Ovary (tissue), 9 donors: Measurements from ENCODE around the gene PEX12. TPM values are rescaled to one million over a fixed set of nuclear protein-coding genes. Genes with fewer than 3 reads are reported as not detected.

Experiments
- DNase-seq, 5 donors: peaks; one replicate each; pipeline ENCODE4 v3.0.0-alpha.2; 2019 to 2020
- H3K27ac ChIP-seq, 2 donors: fragments of 200-600 bp; one replicate each; pipeline versions ENCODE4 v1.5.1 to v1.8.0; 2019 to 2022
- H3K27me3 ChIP-seq: fragments of 200-600 bp; one replicate; pipeline ENCODE4 v1.8.0; 2022
- H3K36me3 ChIP-seq: fragments of 200-600 bp; sonication (generic); one replicate; pipeline ENCODE4 v1.5.1; 2019
- H3K4me1 ChIP-seq: one replicate; pipeline ENCODE4 v1.8.1; 2013; ENCODE audit warnings: mild to moderate bottlenecking, moderate library complexity; ENCODE audit not compliant: insufficient read depth
- H3K4me3 ChIP-seq: fragments of 200-600 bp; sonication (generic); one replicate; pipeline ENCODE4 v1.5.1; 2017
- H3K9me3 ChIP-seq, 2 donors: fragments of 200-600 bp in 1 of 2; sonication (generic) in 1 of 2; one replicate each; pipeline versions ENCODE4 v1.5.1 to v1.8.1; 2013 to 2019; ENCODE audit warnings: mild to moderate bottlenecking in 1 of 2, moderate library complexity in 1 of 2
- EP300 ChIP-seq: sonication (generic); formaldehyde crosslinking; IDR thresholded peaks from one replicate; pipeline ENCODE4 v1.6.1; 2017; ENCODE audit warnings: antibody characterized with exemption
- POLR2A ChIP-seq: fragments of 450-650 bp; IDR thresholded peaks from one replicate; pipeline ENCODE4 v1.6.1; 2017; ENCODE audit warnings: antibody characterized with exemption, mild to moderate bottlenecking, moderate library complexity
- WGBS, 3 donors: extraction: QIAGEN DNeasy Blood & Tissue Kit in 1 of 3; methylation state at CpG; one replicate each; pipeline versions ENCODE4 v1.1.5 to v1.1.7; 2013 to 2017; 5-methylcytosine and 5-hydroxymethylcytosine counted together
- intact Hi-C, 4 donors: fragments of 100-400 bp; cut with DNase I; formaldehyde crosslinking; loops; one replicate each; pipeline versions ENCODE4 v1.11.0 to v1.15.1; 2022 to 2023
- polyA plus RNA-seq, 2 donors: library from polyadenylated mRNA; stranded (reverse); fragments of 200-250 nt in 1 of 2; fragments of 350-450 nt in 1 of 2; fragmentation: Illumina TruSeq in 1 of 2; extraction: RNeasy Lipid Tissue Mini Kit (QIAGEN cat#74804) in 1 of 2; gene quantifications; one replicate each; pipeline ENCODE4 v1.2.3, GENCODE V29; 2013 to 2014
- total RNA-seq, 7 donors: library from RNA; depleted of rRNA in 2 of 7; stranded (reverse); fragments of >200 nt in 2 of 7; fragmentation: NEBNext Ultra II Directional in 3 of 7; extraction: Animal tissue kit (Norgen Biotek cat#: 25700) in 3 of 7; gene quantifications; one replicate each; pipeline versions ENCODE4 v1.1.0 to v1.2.4, GENCODE V29; 2016 to 2023
- TF ChIP-seq, protein P1 (sequence below), 3 donors: fragments of 450-650 bp in 2 of 3; fragments of 200-600 bp in 1 of 3; IDR thresholded peaks; one replicate each; pipeline versions ENCODE4 v1.5.1 to v1.8.0; 2016 to 2022; ENCODE audit warnings: antibody characterized with exemption in 3 of 3, mild to moderate bottlenecking in 1 of 3
- donor health status: DM: no; HTN: no; CAD: no; lungs with moderate emphysema.
- donor health status: DM: no; HTN: no; CAD: no.
- donor health status: Bipolar disorder and iron deficiency.
- donor health status: DM: yes; HTN: yes; CAD: no.
- donor health status: DM: no; HTN: no; CAD: no.
- donor health status: DM: yes; HTN: yes; CAD: no.

Gene PEX12
- total and polyA plus RNA-seq, 9 donors = 4.0 to 9.8 (median 6.5) TPM

- TF ChIP-seq EP300 = no peak
- Histone ChIP-seq H3K36me3 (no peaks in the 10 kb centered on the region), H3K4me3 (no peak overlapping the region), H3K9me3 (no peaks in the 10 kb centered on the region), H3K4me1 (peaks cover 2% of the 10 kb centered on the region), H3K27me3 (no peaks in the 10 kb centered on the region), H3K27ac (no peak overlapping the region)
- intact Hi-C loops = loop anchor here in 1 of 4 donors (10.0 kb wide), 1 partner anchor 200 kb away; no protein-coding TSS in a partner anchor
- 22 to 86% (median 84%) methylated on average over 1 of the region's 1 CpG for WGBS, 3 donors
- no peak for DNase-seq
These were observed 33.2 kb downstream of the PEX12 start for GRCh38 chr17:35545150-35545549.

DNA sequence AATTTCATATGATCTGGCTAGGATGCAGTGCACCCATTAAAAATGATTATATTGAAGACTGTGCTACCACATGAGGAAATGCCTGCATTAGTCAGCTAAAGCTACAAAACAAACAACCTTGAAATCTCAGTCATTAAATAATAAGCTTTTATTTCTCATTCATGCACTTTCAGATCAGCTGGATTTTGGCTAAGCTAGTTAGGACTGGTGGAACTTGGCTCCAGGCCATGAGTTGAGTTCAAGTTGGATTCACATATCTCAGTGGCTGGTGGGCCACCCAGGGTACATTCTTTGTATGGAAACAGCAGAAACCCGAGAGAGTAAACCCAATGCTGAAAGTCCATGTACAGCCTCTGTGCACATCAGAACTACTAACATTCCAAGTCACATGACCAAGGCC, 34.5 kb downstream of the PEX12 start:
- Histone ChIP-seq H3K36me3 (no peaks in the 10 kb centered on the region), H3K9me3 (no peaks in the 10 kb centered on the region), H3K4me3 (no peak overlapping the region), H3K27me3 (no peaks in the 10 kb centered on the region), H3K4me1 (peaks cover 2% of the 10 kb centered on the region), H3K27ac (no peak overlapping the region)
- TF ChIP-seq POLR2A (no peak), EP300 (no peak)
- TF ChIP-seq, protein P1, sequence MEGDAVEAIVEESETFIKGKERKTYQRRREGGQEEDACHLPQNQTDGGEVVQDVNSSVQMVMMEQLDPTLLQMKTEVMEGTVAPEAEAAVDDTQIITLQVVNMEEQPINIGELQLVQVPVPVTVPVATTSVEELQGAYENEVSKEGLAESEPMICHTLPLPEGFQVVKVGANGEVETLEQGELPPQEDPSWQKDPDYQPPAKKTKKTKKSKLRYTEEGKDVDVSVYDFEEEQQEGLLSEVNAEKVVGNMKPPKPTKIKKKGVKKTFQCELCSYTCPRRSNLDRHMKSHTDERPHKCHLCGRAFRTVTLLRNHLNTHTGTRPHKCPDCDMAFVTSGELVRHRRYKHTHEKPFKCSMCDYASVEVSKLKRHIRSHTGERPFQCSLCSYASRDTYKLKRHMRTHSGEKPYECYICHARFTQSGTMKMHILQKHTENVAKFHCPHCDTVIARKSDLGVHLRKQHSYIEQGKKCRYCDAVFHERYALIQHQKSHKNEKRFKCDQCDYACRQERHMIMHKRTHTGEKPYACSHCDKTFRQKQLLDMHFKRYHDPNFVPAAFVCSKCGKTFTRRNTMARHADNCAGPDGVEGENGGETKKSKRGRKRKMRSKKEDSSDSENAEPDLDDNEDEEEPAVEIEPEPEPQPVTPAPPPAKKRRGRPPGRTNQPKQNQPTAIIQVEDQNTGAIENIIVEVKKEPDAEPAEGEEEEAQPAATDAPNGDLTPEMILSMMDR (IDR thresholded peaks at IDR 0.05) = no peak
- WGBS, 3 donors = 30 to 63% (median 31%) methylated on average over 1 of the region's 1 CpG
- intact Hi-C loops = loop anchor here in 1 of 4 donors (10.0 kb wide), 1 partner anchor 201 kb away; no protein-coding TSS in a partner anchor
- DNase-seq = no peak

DNA sequence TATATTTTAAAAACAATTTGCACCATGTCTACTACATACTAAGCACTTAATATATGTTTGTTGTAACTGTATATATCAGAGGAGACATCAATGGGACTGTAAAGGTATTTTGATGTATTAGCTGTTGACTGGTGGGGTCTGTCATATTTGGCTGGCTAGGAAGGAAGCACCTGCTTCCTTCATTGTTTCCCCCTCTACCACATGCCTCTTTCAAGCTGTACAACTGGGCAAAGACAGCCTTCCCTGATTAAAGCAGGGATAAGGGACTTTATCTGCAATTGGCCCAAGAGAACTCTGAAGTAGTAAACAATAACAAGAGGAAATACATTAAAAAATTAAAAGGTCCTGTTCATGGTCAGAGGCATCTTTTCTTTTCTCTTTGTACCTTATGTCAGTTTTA, 35.4 kb downstream of the PEX12 start:
- intact Hi-C loops = loop anchor here in 1 of 4 donors (10.0 kb wide), 1 partner anchor 202 kb away; no protein-coding TSS in a partner anchor
- Histone ChIP-seq H3K27ac (no peak overlapping the region), H3K4me3 (no peak overlapping the region), H3K36me3 (no peaks in the 10 kb centered on the region), H3K9me3 (no peaks in the 10 kb centered on the region), H3K27me3 (no peaks in the 10 kb centered on the region), H3K4me1 (peaks cover 2% of the 10 kb centered on the region)
- TF ChIP-seq, protein P1 (IDR thresholded peaks at IDR 0.05) = no peak
- TF ChIP-seq EP300 (no peak), POLR2A (no peak)
- DNase-seq = no peak

GRCh38 chr17:35541434-35541833, 36.9 kb downstream of the PEX12 start:
- TF ChIP-seq EP300 (no peak), POLR2A (no peak)
- TF ChIP-seq, protein P1 (IDR thresholded peaks at IDR 0.05) = no peak
- Histone ChIP-seq H3K27ac (no peak overlapping the region), H3K4me3 (peak overlapping the region; percentile 22), H3K27me3 (no peaks in the 10 kb centered on the region), H3K9me3 (no peaks in the 10 kb centered on the region), H3K36me3 (no peaks in the 10 kb centered on the region), H3K4me1 (peaks cover 2% of the 10 kb centered on the region)
- intact Hi-C loops = loop anchor here in 1 of 4 donors (10.0 kb wide), 1 partner anchor 203 kb away; no protein-coding TSS in a partner anchor
- 22 to 45% (median 28%) methylated on average over 1 of the region's 1 CpG for WGBS, 3 donors
- no peak for DNase-seq

DNA sequence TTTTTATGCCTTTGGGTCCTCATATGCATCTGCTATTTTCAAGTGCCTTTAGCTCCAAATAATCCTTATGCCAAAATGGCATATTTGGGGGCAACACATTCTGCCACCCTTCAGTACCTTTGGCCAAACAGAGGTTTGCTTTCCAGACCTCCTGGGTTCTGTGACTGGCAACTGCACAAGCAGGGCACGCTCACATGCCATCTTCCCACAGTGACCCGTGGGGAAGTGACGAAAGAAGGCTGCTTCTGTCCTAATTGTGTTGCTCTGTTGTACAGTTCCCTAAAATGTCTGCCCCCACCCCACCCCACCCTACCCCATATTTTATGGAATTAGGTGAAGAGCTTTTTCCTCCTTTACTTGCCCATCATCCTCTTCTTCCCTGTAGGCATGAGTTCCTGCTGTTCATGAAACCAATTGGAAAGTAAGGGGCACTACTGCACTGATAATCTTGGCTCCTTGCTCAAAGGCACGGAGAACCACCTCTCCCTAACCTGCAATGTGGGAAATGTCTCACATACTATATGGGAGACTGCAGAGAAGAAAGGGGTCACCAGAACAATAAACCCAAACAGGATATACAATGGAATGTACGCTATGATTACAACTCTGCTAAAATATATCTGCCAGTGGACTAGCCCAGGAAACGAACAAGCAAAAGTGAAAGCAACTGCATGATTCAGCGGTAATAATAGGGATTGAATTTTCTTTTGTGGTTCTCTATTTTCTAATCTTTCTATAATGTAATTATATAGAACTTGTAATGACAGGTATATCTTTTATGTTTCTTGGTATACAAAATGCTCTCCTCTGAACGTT, 37.6 kb downstream of the PEX12 start:
- WGBS, 3 donors = 27 to 40% (median 30%) methylated on average over 8 of the region's 8 CpGs
- DNase-seq = peak in 1 of 5 donors; percentile 25
- H3K4me3 ChIP-seq = peak overlapping the region; percentile 22
- H3K36me3 ChIP-seq = no peaks in the 10 kb centered on the region
- H3K27me3 ChIP-seq = no peaks in the 10 kb centered on the region
- H3K27ac ChIP-seq = no peak overlapping the region
- intact Hi-C loops = loop anchor here in 1 of 4 donors (10.0 kb wide), 1 partner anchor 204 kb away; no protein-coding TSS in a partner anchor
- peaks cover 2% of the 10 kb centered on the region for H3K4me1 ChIP-seq
- no peaks in the 10 kb centered on the region for H3K9me3 ChIP-seq
- TF ChIP-seq, protein P1 (IDR thresholded peaks at IDR 0.05) = no peak
- TF ChIP-seq POLR2A (no peak), EP300 (no peak)
